ENCODE results near the gene MLLT6. TPM values are rescaled to one million over a fixed set of nuclear protein-coding genes. Genes with fewer than 3 reads are reported as not detected.

Gene MLLT6
- total RNA-seq, 2 experiments from 2014 or later, result 81.7 to 174 TPM

DNA sequence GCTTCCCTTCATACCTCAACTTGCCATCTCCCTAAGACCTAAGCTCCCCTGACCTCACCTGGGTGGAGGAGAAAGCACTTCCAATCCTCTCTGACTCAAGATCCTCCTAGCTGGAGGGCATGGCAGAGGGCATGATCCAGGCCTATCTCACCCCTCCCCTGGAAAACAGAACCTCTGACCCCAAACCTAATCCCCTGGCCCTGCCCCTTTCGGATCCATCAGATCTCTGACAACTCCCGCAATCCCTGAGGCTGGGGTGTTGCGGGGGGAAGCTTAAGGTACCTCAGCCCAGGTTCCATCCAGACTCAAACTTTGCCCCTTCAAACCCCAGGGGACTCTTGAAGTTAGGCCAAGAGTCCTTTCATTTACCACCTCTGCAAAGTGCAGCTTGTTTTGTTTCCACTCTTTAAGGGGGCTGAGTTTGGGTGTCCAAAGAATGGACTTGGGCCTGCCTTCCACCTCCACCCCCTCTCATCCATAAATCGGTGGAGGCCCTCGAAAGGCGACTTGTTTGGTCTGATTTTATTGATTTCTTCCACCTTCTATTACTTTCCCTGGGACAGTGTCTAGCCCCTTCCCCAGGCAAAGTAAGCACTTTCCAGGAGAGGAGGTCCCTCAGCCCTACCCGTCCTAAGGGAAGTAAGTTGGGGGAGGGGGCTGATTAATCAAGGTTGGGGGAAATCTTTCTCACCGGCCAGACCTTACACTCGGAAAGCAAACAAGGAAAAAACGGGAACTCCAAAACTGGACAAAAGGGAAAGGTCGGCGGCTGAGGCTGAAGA, 32.9 kb upstream of the MLLT6 start:
- intact Hi-C loops (cut with micrococcal nuclease; ENCODE audit: unreplicated experiment), result no loop called here
- H4K20me1 ChIP-seq (ENCODE audit: insufficient read depth, low read length), result no peaks in the 10 kb centered on the region
- H3K4me1 ChIP-seq (ENCODE audit: insufficient read depth, low read length, poor library complexity, severe bottlenecking), result peaks cover 34% of the 10 kb centered on the region
- no peak for DNase-seq (ENCODE audit: low spot score)
- H3K79me2 ChIP-seq (ENCODE audit: insufficient read depth, low read depth, low read length), result no peaks in the 10 kb centered on the region
- no peak overlapping the region for H3K27ac ChIP-seq (ENCODE audit: low read depth, low read length, poor library complexity, severe bottlenecking)
- TF ChIP-seq EZH2phosphoT487 (IDR thresholded peaks at IDR 0.05; ENCODE audit: borderline replicate concordance, low read depth, low read length), result no peak
- TF ChIP-seq, protein P1, sequence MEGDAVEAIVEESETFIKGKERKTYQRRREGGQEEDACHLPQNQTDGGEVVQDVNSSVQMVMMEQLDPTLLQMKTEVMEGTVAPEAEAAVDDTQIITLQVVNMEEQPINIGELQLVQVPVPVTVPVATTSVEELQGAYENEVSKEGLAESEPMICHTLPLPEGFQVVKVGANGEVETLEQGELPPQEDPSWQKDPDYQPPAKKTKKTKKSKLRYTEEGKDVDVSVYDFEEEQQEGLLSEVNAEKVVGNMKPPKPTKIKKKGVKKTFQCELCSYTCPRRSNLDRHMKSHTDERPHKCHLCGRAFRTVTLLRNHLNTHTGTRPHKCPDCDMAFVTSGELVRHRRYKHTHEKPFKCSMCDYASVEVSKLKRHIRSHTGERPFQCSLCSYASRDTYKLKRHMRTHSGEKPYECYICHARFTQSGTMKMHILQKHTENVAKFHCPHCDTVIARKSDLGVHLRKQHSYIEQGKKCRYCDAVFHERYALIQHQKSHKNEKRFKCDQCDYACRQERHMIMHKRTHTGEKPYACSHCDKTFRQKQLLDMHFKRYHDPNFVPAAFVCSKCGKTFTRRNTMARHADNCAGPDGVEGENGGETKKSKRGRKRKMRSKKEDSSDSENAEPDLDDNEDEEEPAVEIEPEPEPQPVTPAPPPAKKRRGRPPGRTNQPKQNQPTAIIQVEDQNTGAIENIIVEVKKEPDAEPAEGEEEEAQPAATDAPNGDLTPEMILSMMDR (conservative IDR thresholded peaks at IDR 0.05; ENCODE audit: low read length), result no peak
- peak overlapping the region; percentile 6; the same call in 1 of the 2 replicates for H3K4me2 ChIP-seq (ENCODE audit: low read length)
- H3K9me2 ChIP-seq (ENCODE audit: insufficient read depth, low read length), result no peaks in the 10 kb centered on the region
- no peak overlapping the region for H2AFZ ChIP-seq (ENCODE audit: low read length)
- POLR2A ChIA-PET, result no interaction called here
- no peaks in the 10 kb centered on the region for H3K9me3 ChIP-seq (ENCODE audit: low read length)
- no peaks in the 10 kb centered on the region for H3K36me3 ChIP-seq (ENCODE audit: insufficient read depth, low read length)
- TSS peak; percentile 78 for BruUV-seq (replicated peaks)
- no peak overlapping the region for H3K4me3 ChIP-seq (ENCODE audit: low read depth, low read length, poor library complexity, severe bottlenecking)
- CTCF ChIA-PET (ENCODE audit: unreplicated experiment), result interaction anchor here (1.0 kb wide), 1 partner anchor 135 kb away, joined by 3 read pairs; no protein-coding TSS in a partner anchor

- TF ChIP-seq, protein P1 (conservative IDR thresholded peaks at IDR 0.05; ENCODE audit: low read length), result no peak
- TF ChIP-seq EZH2phosphoT487 (IDR thresholded peaks at IDR 0.05; ENCODE audit: borderline replicate concordance, low read depth, low read length), result no peak
- CTCF ChIA-PET (ENCODE audit: unreplicated experiment), result no interaction called here
- Histone ChIP-seq H3K9me2 (ENCODE audit: insufficient read depth, low read length) (no peaks in the 10 kb centered on the region), H3K9me3 (ENCODE audit: low read length) (no peaks in the 10 kb centered on the region), H3K4me2 (ENCODE audit: low read length) (peak overlapping the region; percentile 94), H3K79me2 (ENCODE audit: insufficient read depth, low read depth, low read length) (no peaks in the 10 kb centered on the region), H4K20me1 (ENCODE audit: insufficient read depth, low read length) (no peaks in the 10 kb centered on the region), H3K4me3 (ENCODE audit: low read depth, low read length, poor library complexity, severe bottlenecking) (peak overlapping the region; percentile 83), H3K36me3 (ENCODE audit: insufficient read depth, low read length) (no peaks in the 10 kb centered on the region), H3K4me1 (ENCODE audit: insufficient read depth, low read length, poor library complexity, severe bottlenecking) (peaks cover 37% of the 10 kb centered on the region), H2AFZ (ENCODE audit: low read length) (no peak overlapping the region), H3K27ac (ENCODE audit: low read depth, low read length, poor library complexity, severe bottlenecking) (no peak overlapping the region)
- intact Hi-C loops (cut with micrococcal nuclease; ENCODE audit: unreplicated experiment), result no loop called here
- POLR2A ChIA-PET, result no interaction called here
- DNase-seq (ENCODE audit: low spot score), result no peak
- no TSS peak for BruUV-seq (replicated peaks)
These were observed 32.0 kb upstream of the MLLT6 start for GRCh38 chr17:38672788-38673706.

All from OCI-LY7 (cell line).